Muscle layer of duodenum (tissue), 2 donors: ENCODE results near the gene IFNL2.
"Not testable (repeated sequence)": the region's sequence is repeated elsewhere in the genome, so short reads cannot be mapped to it uniquely, and the experiment has no call there.

Source experiments
- H3K27ac ChIP-seq: one replicate; pipeline ENCODE4 v1.7.0; 2013; ENCODE audit warnings: mild to moderate bottlenecking, low read length
- H3K27me3 ChIP-seq: one replicate; pipeline ENCODE4 v1.7.0; 2013; ENCODE audit warnings: low read depth, mild to moderate bottlenecking, control low read depth, low read length
- H3K36me3 ChIP-seq, 2 donors: one replicate each; pipeline ENCODE4 v1.7.0; 2013; ENCODE audit warnings: low read length in 2 of 2, control low read depth in 1 of 2, mild to moderate bottlenecking in 1 of 2; ENCODE audit not compliant: insufficient read depth in 2 of 2, control insufficient read depth in 1 of 2
- H3K4me1 ChIP-seq, 2 donors: one replicate each; pipeline ENCODE4 v1.7.0; 2013; ENCODE audit warnings: low read length in 2 of 2, mild to moderate bottlenecking in 2 of 2, control low read depth in 1 of 2, moderate library complexity in 1 of 2; ENCODE audit not compliant: insufficient read depth in 2 of 2, control insufficient read depth in 1 of 2
- H3K4me3 ChIP-seq, 2 donors: one replicate each; pipeline ENCODE4 v1.7.0; 2013; ENCODE audit warnings: low read length in 2 of 2, low read depth in 1 of 2, mild to moderate bottlenecking in 1 of 2
- H3K9me3 ChIP-seq, 2 donors: one replicate each; pipeline ENCODE4 v1.7.0; 2013; ENCODE audit warnings: low read length in 2 of 2, control low read depth in 1 of 2, mild to moderate bottlenecking in 1 of 2; ENCODE audit not compliant: control insufficient read depth in 1 of 2
- donor health status: healthy.

Gene IFNL2

DNA sequence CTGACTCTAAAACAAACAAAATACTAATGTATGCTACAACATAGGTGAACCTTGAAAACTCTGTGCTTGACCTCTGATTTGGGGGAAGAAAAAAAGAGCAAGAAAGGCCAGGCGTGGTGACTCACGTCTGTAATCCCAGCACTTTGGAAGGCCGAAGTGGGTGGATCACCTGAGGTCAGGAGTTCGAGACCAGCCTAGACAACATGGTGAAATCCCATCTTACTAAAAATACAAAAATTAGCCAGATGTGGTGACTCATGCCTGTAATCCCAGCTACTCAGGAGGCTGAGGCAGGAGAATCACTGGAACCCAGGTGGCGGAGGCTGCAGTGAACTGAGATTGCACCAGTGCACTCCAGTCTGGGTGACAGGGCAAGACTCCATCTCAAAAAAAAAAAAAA is 5.7 kb downstream of the IFNL2 start:
- not testable (repeated sequence) for H3K4me3 ChIP-seq, H3K27me3 ChIP-seq, H3K9me3 ChIP-seq, H3K4me1 ChIP-seq, H3K27ac ChIP-seq, H3K36me3 ChIP-seq

DNA sequence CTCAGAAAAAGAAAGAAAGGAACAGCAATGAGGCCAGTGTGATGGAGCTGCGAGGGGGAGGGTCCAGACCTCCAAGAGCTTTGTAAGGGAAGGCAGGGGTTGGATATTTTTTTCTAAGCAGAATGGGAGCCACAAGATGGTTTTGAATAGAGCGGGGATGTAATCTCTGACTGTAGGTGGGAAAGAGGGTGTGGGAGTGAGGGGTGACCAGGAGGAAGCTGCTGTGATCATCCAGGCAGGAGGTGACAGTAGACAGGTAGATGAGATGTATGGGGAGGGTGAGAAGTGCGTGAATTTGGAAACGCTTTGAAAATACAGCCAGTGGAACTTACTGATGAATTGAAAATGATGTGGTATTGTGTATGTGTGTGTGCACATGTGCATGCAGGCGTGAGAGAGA is 7.4 kb downstream of the IFNL2 start:
- H3K4me1 ChIP-seq = no peaks in the 10 kb centered on the region
- H3K27me3 ChIP-seq = no peaks in the 10 kb centered on the region
- no peaks in the 10 kb centered on the region for H3K9me3 ChIP-seq
- no peak overlapping the region for H3K27ac ChIP-seq
- H3K36me3 ChIP-seq = no peaks in the 10 kb centered on the region
- H3K4me3 ChIP-seq = no peak overlapping the region

DNA sequence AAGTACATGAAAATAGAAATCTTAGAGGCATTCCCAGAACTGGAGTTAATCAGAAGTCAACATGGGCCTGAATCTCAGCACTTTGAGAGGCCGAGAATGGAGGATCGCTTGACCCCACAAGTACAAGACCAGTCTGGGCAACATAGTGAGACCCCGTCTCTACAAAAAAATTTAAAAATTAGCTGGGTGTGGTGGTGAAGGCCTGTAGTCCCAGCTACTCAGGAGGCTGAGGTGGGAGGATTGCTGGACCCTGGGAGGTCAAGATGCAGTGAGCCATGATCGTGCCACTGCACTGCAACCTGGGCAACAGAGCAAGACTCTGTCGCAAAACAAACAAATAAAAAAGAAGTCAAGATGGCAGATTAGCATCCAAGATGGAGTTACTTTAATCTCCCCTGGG is 8.5 kb downstream of the IFNL2 start:
- Histone ChIP-seq H3K27ac (no peak overlapping the region), H3K4me3 (no peak overlapping the region), H3K9me3 (peaks cover 2 to 8% of the 10 kb centered on the region in 2 donors), H3K27me3 (no peaks in the 10 kb centered on the region), H3K36me3 (no peaks in the 10 kb centered on the region), H3K4me1 (no peaks in the 10 kb centered on the region)

DNA sequence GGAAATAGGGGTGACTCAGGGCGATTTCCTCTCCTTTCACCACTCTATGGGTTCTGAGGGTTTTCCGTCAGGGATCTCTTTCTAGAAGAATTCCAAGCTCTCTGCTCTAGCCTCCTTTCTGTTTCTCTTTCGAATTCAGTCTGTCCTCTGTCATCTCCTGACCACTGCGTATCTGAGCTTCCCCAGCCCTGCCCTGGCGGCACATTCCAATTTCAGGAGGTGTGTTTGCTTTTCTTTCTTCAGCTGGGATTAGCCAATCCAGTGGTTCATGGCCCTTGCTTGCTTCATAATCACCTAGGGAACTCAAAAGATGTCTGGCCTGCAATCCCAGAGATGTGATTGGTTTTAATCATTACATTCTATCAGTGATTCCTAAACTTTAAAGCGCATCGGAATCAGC is 9.4 kb downstream of the IFNL2 start:
- Histone ChIP-seq H3K27ac (no peak overlapping the region), H3K4me1 (no peaks in the 10 kb centered on the region), H3K36me3 (no peaks in the 10 kb centered on the region), H3K9me3 (peaks cover 5 to 13% of the 10 kb centered on the region in 2 donors), H3K4me3 (no peak overlapping the region), H3K27me3 (no peaks in the 10 kb centered on the region)

DNA sequence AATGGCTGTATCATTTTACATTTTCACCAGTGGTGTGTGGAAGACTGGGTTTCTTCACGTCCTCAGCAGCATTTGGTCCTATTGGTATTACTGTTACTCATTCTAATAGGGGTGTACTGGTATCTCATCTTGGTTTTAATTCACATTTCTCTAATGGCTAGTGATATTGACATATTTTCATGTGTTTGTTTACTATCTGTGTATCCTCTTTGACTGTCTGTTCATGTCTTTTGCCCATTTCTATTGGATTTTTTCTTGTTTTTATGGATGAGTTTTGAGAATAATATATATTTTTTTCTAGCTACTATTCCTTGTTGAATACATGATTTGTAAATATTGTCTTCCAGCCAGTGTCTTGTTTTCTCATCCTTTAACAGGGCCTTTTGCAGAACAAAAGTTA is 13.8 kb downstream of the IFNL2 start:
- H3K27ac ChIP-seq = no peak overlapping the region
- no peaks in the 10 kb centered on the region for H3K36me3 ChIP-seq
- no peaks in the 10 kb centered on the region for H3K27me3 ChIP-seq
- no peaks in the 10 kb centered on the region for H3K4me1 ChIP-seq
- peaks cover 5 to 29% of the 10 kb centered on the region in 2 donors for H3K9me3 ChIP-seq
- H3K4me3 ChIP-seq = no peak overlapping the region

DNA sequence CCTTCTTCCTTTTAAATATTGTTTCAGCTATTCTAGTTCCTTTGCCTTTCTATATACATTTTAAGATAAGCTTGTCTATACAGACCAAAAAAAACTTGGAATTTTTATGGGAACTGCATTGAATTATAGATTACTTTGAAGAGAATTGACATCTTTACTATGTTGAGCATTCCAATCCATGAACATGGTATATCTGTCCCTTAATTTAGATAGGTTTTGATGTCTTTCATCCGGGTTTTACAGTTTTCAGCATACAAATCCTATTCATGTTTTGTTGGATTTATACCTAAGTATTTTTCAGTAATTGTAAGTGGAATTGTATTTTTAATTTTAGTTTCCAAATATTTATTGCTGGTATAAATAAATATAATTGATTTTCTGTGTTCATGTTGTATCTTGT is 15.8 kb downstream of the IFNL2 start:
- H3K27ac ChIP-seq = no peak overlapping the region
- no peaks in the 10 kb centered on the region for H3K4me1 ChIP-seq
- peaks cover 5 to 29% of the 10 kb centered on the region in 2 donors for H3K9me3 ChIP-seq
- no peaks in the 10 kb centered on the region for H3K27me3 ChIP-seq
- H3K4me3 ChIP-seq = no peak overlapping the region
- no peaks in the 10 kb centered on the region for H3K36me3 ChIP-seq

DNA sequence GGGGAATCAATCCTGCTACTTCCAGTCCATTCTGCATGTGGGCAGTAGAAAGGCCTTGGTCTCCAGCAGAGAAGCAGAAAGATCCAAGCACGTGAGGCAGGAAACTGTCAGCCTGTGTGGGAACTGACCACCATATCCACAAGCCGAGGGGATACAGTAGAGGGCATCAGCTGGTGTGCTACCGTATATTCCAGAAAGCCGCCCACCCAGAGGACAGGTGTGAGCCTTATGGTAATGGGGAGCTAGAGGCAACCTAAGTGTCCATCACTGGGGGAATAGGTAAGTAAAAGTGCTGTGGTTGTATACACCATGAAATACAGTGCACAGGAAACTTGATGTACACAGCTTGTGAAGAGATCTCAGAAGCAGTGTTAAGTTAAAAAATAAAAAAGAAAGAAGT is 25.2 kb downstream of the IFNL2 start:
- Histone ChIP-seq H3K27ac (no peak overlapping the region), H3K9me3 (no peaks in the 10 kb centered on the region), H3K27me3 (no peaks in the 10 kb centered on the region), H3K4me3 (no peak overlapping the region), H3K36me3 (no peaks in the 10 kb centered on the region), H3K4me1 (no peaks in the 10 kb centered on the region)

DNA sequence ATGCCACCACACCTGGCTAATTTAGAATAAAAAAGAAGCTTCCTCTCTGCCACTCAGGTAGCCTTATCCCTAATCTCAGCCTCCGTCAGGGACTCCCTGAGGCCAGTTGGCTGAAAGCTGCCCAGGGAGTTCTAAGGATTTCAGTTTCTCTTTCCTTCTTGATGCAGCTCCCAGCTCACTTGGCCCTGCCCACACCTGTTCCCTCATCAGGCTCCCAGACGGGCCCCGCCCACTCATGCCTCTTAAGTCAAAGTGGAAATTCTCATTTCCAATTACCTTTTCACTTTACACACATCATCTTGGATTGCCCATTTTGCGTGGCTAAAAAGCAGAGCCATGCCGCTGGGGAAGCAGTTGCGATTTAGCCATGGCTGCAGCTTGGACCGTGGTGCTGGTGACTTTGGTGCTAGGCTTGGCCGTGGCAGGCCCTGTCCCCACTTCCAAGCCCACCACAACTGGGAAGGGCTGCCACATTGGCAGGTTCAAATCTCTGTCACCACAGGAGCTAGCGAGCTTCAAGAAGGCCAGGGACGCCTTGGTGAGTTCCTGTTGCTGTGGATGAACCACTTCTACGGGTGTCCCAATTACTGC is 28.0 kb downstream of the IFNL2 start, which contains the start of gene IFNL1:
Gene IFNL1 (plus strand): TSS at position 353 of the 591 bp plus-strand sequence. CDS start 15 bp downstream, at position 368.
- no peak within 1 kb of the TSS for H3K27ac ChIP-seq
- no peaks in the 10 kb centered on the region for H3K27me3 ChIP-seq
- no peaks in the 10 kb centered on the region for H3K36me3 ChIP-seq
- no peaks in the 10 kb centered on the region for H3K9me3 ChIP-seq
- no peak within 1 kb of the TSS for H3K4me3 ChIP-seq
- H3K4me1 ChIP-seq = no peaks in the 10 kb centered on the region

DNA sequence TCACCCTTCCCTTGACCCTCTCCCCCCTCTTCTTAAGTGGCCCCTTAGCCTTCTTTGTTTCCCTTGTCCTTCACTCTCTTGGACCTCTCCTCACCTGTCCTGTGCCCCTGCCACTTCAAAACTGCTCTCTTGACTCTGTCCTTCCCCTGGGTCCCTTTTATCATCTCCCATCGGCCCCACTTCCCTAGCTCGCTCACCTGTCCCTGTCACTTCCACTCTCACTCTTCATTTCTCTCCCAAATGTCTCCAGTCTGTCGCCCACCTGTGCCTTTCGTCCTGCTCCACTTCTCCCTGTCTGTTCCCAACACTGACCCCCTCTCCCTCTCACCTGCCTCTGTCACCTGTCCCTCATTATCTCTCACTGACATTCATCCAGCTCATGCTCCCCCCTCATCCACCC is 28.7 kb downstream of the IFNL2 start:
- Histone ChIP-seq H3K9me3 (no peaks in the 10 kb centered on the region), H3K4me1 (no peaks in the 10 kb centered on the region), H3K27ac (no peak overlapping the region), H3K27me3 (no peaks in the 10 kb centered on the region), H3K36me3 (no peaks in the 10 kb centered on the region), H3K4me3 (no peak overlapping the region)

DNA sequence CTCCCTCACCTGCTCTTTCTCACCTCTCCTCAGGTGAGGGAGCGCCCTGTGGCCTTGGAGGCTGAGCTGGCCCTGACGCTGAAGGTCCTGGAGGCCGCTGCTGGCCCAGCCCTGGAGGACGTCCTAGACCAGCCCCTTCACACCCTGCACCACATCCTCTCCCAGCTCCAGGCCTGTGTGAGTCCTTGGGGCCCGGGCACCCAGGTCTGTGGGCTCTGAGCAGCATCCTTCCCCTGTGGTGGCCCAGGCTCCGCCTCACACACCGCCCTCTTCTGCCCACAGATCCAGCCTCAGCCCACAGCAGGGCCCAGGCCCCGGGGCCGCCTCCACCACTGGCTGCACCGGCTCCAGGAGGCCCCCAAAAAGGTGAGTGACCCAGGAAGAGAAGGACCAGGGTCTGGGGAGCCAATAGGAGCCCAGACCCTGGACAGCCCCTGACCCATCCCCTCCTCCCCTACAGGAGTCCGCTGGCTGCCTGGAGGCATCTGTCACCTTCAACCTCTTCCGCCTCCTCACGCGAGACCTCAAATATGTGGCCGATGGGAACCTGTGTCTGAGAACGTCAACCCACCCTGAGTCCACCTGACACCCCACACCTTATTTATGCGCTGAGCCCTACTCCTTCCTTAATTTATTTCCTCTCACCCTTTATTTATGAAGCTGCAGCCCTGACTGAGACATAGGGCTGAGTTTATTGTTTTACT is 29.9 kb downstream of the IFNL2 start:
- no peak overlapping the region for H3K4me3 ChIP-seq
- H3K4me1 ChIP-seq = no peaks in the 10 kb centered on the region
- H3K27me3 ChIP-seq = no peaks in the 10 kb centered on the region
- no peak overlapping the region for H3K27ac ChIP-seq
- no peaks in the 10 kb centered on the region for H3K9me3 ChIP-seq
- H3K36me3 ChIP-seq = no peaks in the 10 kb centered on the region

DNA sequence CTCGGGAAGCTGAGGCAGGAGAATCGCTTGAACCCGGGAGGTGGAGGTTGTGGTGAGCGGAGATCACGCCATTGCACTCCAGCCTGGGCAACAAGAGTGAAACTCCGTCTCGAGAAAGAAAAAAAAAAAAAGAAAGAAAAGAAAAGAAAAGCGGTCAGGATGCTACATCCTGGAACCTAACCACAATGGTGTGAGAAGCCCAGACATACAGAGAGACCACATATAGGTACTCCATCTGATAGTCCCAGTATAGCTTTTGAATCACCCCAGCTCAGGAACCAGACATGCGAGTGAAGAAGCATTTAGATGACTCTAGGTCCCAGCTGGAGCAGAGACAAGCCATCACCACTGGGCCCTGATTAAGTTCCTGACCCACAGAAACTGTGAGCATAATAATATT is 31.2 kb downstream of the IFNL2 start:
- Histone ChIP-seq H3K27ac (no peak overlapping the region), H3K9me3 (no peaks in the 10 kb centered on the region), H3K36me3 (no peaks in the 10 kb centered on the region), H3K4me3 (no peak overlapping the region), H3K27me3 (no peaks in the 10 kb centered on the region), H3K4me1 (no peaks in the 10 kb centered on the region)

DNA sequence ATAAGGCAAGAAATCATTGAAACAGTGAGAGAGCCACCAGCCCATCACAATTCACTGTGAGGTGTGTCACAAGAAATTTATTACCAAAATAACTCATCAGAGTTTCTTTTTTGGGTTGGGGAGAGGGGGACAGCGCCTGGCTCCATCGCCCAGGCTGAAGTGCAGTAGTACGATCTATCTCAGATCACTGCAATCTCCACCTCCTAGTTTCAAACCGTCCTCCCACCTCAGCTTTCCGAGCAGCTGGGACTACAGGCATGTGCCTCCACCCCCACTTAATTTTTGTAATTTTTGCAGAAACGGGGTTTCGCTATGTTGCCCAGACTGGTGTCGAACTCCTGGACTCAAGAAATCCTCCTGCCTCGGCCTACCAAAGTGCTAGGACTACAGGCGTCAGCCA is 31.6 kb downstream of the IFNL2 start:
- Histone ChIP-seq H3K4me1 (no peaks in the 10 kb centered on the region), H3K9me3 (no peaks in the 10 kb centered on the region), H3K27ac (no peak overlapping the region), H3K4me3 (no peak overlapping the region), H3K27me3 (peaks cover 3% of the 10 kb centered on the region), H3K36me3 (no peaks in the 10 kb centered on the region)
